DOHH2 (cell line): ENCODE results near the gene SLC35F4.

Source experiments
- H3F3A ChIP-seq: fragments of 200-600 bp; sonication (generic), shearing (Covaris generic); 2 replicates; pipeline ENCODE4 v1.6.0; 2016; ENCODE audit warnings: antibody characterized with exemption, mild to moderate bottlenecking; ENCODE audit not compliant: control insufficient read depth, insufficient read depth
- H3K27ac ChIP-seq: fragments of 200-600 bp; sonication (generic); 2 replicates; pipeline ENCODE4 v1.5.1; 2014; ENCODE audit warnings: low read depth, mild to moderate bottlenecking, low read length, moderate library complexity
- H3K27me3 ChIP-seq: fragments of 200-600 bp; sonication (generic); 2 replicates; pipeline ENCODE4 v1.6.1; 2014; ENCODE audit warnings: mild to moderate bottlenecking, low read length, mixed read lengths; ENCODE audit not compliant: control insufficient read depth
- H3K36me3 ChIP-seq: fragments of 200-600 bp; sonication (generic); 2 replicates; pipeline ENCODE4 v1.6.1; 2014; ENCODE audit warnings: mild to moderate bottlenecking, low read length, moderate library complexity, mixed read lengths; ENCODE audit not compliant: control insufficient read depth
- H3K4me1 ChIP-seq: fragments of 200-600 bp; sonication (generic); 2 replicates; pipeline ENCODE4 v1.6.1; 2014; ENCODE audit warnings: mild to moderate bottlenecking, low read length, mixed read lengths; ENCODE audit not compliant: control insufficient read depth
- H3K4me2 ChIP-seq: fragments of 200-600 bp; sonication (generic); 2 replicates; pipeline ENCODE4 v1.6.0; 2014; ENCODE audit warnings: mild to moderate bottlenecking, low read length, moderate library complexity
- H3K4me3 ChIP-seq: fragments of 200-600 bp; sonication (generic); 2 replicates; pipeline ENCODE4 v1.5.1; 2014; ENCODE audit warnings: mild to moderate bottlenecking, low read length, mixed read lengths
- H3K79me2 ChIP-seq: fragments of 200-600 bp; sonication (generic); 2 replicates; pipeline ENCODE4 v1.6.1; 2014; ENCODE audit warnings: mild to moderate bottlenecking, low read length, mixed read lengths; ENCODE audit not compliant: control insufficient read depth
- H3K9me2 ChIP-seq: fragments of 200-600 bp; sonication (generic); replicated peaks from 2 replicates; pipeline ENCODE4 v1.6.1; 2014; ENCODE audit warnings: mild to moderate bottlenecking, low read length, mixed read lengths; ENCODE audit not compliant: control insufficient read depth
- H3K9me3 ChIP-seq: fragments of 200-600 bp; sonication (generic); 2 replicates; pipeline ENCODE4 v1.6.1; 2014; ENCODE audit warnings: antibody characterized with exemption, low read length, mixed read lengths; ENCODE audit not compliant: control insufficient read depth, insufficient read depth
- H4K20me1 ChIP-seq: fragments of 200-600 bp; sonication (generic); 2 replicates; pipeline ENCODE4 v1.6.0; 2014; ENCODE audit warnings: low read depth, mild to moderate bottlenecking, antibody characterized with exemption, low read length, moderate library complexity; ENCODE audit not compliant: control insufficient read depth, insufficient read depth
- EZH2phosphoT487 ChIP-seq: fragments of 200-600 bp; sonication (generic); IDR thresholded peaks from 2 replicates; pipeline ENCODE4 v1.6.1; 2017; ENCODE audit warnings: borderline replicate concordance, mild to moderate bottlenecking, antibody characterized with exemption, low read length, moderate library complexity, mixed read lengths
- TF ChIP-seq, protein P1 (sequence below): fragments of 200-600 bp; sonication (generic); IDR thresholded peaks from one replicate; pipeline ENCODE4 v1.5.1; 2014; ENCODE audit warnings: antibody characterized with exemption, mild to moderate bottlenecking, low read depth, low read length; ENCODE audit not compliant: poor library complexity, severe bottlenecking

The SLC35F4 gene

DNA sequence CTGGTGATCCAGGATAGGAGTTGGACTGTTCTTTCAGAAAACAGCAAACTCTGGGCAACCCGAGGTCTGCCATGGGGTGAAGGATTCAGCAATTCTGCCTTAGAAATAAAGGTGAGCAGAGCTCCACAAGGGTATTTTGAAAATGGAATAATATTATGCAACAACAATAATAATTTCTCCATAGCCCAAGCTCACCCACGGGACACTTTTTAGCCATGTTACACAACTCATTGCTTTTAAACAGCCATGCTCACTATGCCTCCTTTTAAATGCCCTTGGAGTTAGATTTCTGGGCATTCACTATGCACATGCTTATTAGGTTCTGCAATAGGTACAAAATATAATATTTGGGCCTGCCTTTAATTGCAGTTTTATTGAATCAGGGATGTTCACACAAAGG lies 37.2 kb downstream of the SLC35F4 start:
- Histone ChIP-seq H3F3A (no peaks in the 10 kb centered on the region), H3K27me3 (no peaks in the 10 kb centered on the region; the same call in 1 of the 2 replicates), H3K27ac (no peak overlapping the region), H3K4me1 (no peaks in the 10 kb centered on the region), H4K20me1 (no peaks in the 10 kb centered on the region), H3K36me3 (no peaks in the 10 kb centered on the region), H3K9me3 (no peaks in the 10 kb centered on the region), H3K9me2 (no peaks in the 10 kb centered on the region), H3K4me2 (no peak overlapping the region), H3K79me2 (no peaks in the 10 kb centered on the region), H3K4me3 (no peak overlapping the region)
- TF ChIP-seq, protein P1, sequence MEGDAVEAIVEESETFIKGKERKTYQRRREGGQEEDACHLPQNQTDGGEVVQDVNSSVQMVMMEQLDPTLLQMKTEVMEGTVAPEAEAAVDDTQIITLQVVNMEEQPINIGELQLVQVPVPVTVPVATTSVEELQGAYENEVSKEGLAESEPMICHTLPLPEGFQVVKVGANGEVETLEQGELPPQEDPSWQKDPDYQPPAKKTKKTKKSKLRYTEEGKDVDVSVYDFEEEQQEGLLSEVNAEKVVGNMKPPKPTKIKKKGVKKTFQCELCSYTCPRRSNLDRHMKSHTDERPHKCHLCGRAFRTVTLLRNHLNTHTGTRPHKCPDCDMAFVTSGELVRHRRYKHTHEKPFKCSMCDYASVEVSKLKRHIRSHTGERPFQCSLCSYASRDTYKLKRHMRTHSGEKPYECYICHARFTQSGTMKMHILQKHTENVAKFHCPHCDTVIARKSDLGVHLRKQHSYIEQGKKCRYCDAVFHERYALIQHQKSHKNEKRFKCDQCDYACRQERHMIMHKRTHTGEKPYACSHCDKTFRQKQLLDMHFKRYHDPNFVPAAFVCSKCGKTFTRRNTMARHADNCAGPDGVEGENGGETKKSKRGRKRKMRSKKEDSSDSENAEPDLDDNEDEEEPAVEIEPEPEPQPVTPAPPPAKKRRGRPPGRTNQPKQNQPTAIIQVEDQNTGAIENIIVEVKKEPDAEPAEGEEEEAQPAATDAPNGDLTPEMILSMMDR = no peak
- no peak for TF ChIP-seq EZH2phosphoT487

DNA sequence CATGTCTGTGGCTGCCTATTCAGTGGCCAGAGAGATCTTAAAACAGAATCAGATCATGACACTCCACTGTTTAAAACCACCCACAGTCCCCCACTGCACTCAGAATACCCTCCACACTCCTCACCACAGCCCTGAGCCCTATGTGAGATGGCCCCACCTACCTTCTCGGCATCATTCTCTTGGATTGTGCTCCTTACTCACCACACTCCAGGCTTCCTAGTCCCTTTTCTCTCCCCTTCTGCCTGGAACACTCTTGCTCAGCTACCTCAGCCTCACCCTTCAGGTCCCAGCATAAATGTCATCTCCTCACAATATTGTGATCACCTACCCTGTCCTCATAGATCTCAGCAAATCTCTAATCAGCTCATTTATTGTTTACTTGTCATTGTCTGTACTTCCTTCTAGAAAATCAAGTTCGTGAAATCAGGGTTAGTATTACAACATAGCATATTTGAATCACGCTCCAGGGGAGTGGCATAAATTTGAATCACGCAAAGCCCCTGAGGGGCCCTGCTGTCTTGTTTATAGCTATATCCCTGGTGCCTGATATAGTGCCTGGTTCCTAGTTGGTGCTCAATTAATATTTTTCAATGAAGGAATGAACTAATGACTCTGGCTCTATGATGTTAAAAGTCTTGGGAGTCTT lies 42.8 kb downstream of the SLC35F4 start:
- H3K27me3 ChIP-seq = no peaks in the 10 kb centered on the region; the same call in 1 of the 2 replicates
- no peaks in the 10 kb centered on the region for H3F3A ChIP-seq
- H3K4me3 ChIP-seq = no peak overlapping the region
- no peaks in the 10 kb centered on the region for H3K36me3 ChIP-seq
- H4K20me1 ChIP-seq = no peaks in the 10 kb centered on the region
- H3K79me2 ChIP-seq = no peaks in the 10 kb centered on the region
- no peaks in the 10 kb centered on the region for H3K4me1 ChIP-seq
- H3K27ac ChIP-seq = no peak overlapping the region
- no peaks in the 10 kb centered on the region for H3K9me2 ChIP-seq
- TF ChIP-seq, protein P1 = no peak
- TF ChIP-seq EZH2phosphoT487 = no peak
- H3K9me3 ChIP-seq = no peaks in the 10 kb centered on the region
- H3K4me2 ChIP-seq = no peak overlapping the region

DNA sequence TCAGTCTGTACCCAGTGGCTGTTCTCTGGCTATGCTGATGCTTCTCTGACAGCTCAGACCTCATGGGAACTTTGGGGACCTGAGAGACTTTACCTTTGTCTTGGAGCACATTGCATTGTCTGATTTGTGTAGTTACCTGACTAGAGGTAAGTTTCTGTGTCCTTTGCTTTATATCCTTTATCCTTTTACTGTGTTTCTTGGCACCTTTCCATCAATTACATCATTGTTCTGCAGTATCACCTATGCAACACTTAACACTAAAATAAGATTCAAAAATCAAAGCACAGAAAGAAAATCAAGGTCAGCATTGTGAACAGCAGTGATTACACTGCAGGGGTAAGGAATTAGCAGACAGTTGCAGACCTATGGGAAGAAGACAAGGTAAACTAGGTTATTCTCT lies 43.8 kb downstream of the SLC35F4 start:
- no peaks in the 10 kb centered on the region; the same call in 1 of the 2 replicates for H3K27me3 ChIP-seq
- H4K20me1 ChIP-seq = no peaks in the 10 kb centered on the region
- no peaks in the 10 kb centered on the region for H3K4me1 ChIP-seq
- H3K4me3 ChIP-seq = no peak overlapping the region
- H3K36me3 ChIP-seq = no peaks in the 10 kb centered on the region
- TF ChIP-seq, protein P1 = no peak
- TF ChIP-seq EZH2phosphoT487 = no peak
- H3K27ac ChIP-seq = no peak overlapping the region
- no peak overlapping the region for H3K4me2 ChIP-seq
- H3F3A ChIP-seq = no peaks in the 10 kb centered on the region
- H3K79me2 ChIP-seq = no peaks in the 10 kb centered on the region
- H3K9me3 ChIP-seq = no peaks in the 10 kb centered on the region
- no peaks in the 10 kb centered on the region for H3K9me2 ChIP-seq
